GM19324 (cell line): Measurements from ENCODE around the gene COL24A1.

Source experiments
- ATAC-seq: cut with Tn5 transposase; IDR thresholded peaks from one replicate; pipeline ENCODE4 v1.9.1; 2021; ENCODE audit warnings: mild to moderate bottlenecking, moderate library complexity; ENCODE audit not compliant: unreplicated experiment, low FRiP score

Gene COL24A1

GRCh38 chr1:86156566-86157455 lies at the start of gene COL24A1:
Gene COL24A1 (minus strand): TSS chr1:86156772. CDS start chr1:86156396, 376 bp downstream.
- no peak for ATAC-seq

DNA sequence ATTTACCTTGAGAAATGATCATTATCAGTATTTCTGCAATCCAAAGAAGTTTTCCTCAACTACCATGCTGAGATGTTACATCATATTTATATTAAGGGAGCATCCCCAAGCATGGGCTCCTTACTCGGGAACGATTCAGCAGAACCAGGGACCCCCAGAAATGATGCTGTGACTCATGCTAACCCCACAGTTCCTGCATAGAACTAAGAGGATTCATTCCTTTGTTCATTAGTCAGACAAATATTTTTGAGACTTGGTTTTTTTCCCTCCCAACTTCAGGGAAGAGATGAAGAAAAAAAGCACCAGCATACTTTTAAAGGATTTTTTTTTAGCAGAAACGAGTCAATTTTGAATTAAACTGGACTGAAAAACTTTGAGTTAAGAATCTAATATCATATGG lies 49.2 kb upstream of the COL24A1 start:
- ATAC-seq = no peak

- ATAC-seq = no peak
Observed at GRCh38 chr1:86202552-86203340, 46.2 kb upstream of the COL24A1 start.

- no peak for ATAC-seq
Observed at GRCh38 chr1:86201311-86201710, 44.7 kb upstream of the COL24A1 start.

GRCh38 chr1:86200901-86201300 lies 44.3 kb upstream of the COL24A1 start:
- ATAC-seq = no peak

GRCh38 chr1:86197206-86197855 lies 40.8 kb upstream of the COL24A1 start:
- ATAC-seq = no peak

- no peak for ATAC-seq
Observed at GRCh38 chr1:86195281-86195680, 38.7 kb upstream of the COL24A1 start.

DNA sequence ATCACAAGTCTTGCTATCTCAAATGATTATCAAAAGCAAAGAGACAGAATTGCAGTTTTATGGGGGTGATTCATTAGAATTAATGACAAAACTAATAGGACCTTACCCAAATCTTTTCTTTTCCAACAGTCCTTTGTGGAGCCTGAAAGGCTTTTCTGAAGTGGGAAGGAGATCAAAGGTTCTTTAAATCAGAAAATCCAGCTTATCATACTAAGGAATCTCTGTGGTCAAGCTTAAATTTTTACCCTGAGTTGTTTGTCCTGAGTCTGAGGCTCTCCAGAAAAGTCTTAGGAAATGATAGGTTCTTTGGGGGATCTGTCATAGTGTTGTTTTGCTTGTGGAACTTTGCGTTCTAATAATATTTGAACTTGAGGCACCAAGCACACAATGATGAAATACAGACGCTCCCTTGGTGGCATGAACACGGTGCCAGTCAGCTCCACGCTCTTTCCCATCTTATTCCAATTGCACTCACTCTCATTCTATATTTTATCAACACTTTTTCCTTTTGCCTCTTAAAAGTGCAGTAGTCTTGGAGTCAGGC lies 38.0 kb upstream of the COL24A1 start:
- ATAC-seq = no peak

DNA sequence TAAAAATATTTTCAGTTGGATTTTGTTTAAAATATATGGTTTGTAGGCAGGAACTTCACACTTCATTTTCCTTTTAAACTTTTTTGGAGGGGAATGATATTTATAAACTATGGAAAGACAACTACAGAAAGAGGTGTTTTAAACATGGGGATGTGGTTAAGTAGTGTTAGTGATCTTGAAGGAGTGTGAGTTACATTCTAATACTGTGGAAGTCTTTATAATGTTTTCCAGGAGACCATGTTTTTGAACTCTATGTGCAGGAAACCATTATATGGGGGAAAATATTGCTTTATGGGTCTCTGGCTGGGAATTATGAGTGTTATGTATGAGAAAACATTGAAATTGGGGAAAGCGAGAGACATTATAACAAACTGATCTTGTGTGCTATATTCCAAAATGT lies 35.8 kb upstream of the COL24A1 start:
- no peak for ATAC-seq

GRCh38 chr1:86191958-86192357 lies 35.4 kb upstream of the COL24A1 start:
- ATAC-seq = no peak

- no peak for ATAC-seq
Observed at GRCh38 chr1:86190873-86191272, 34.3 kb upstream of the COL24A1 start.

GRCh38 chr1:86184426-86184825 lies 27.9 kb upstream of the COL24A1 start:
- ATAC-seq = no peak

DNA sequence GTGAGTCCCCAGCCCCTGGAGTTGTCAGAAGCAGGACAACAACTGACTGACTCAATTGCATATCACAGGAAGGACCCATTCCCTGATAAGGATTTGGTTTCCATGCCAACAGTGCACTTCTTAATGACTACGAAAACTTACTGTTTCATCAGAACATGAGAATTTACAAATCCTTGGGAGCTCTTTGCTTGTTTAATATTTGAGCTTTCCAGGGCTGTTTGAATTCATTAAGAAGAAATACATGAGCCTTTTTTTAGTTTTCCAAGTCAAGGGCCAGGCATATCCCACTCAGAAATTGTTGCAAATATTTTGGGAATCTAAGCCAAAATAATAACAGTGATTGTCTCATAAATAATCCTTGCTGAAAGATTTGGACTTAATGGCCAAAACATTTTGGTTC lies 27.2 kb upstream of the COL24A1 start:
- ATAC-seq = no peak

- ATAC-seq = no peak
Observed at GRCh38 chr1:86176226-86176625, 19.7 kb upstream of the COL24A1 start.

DNA sequence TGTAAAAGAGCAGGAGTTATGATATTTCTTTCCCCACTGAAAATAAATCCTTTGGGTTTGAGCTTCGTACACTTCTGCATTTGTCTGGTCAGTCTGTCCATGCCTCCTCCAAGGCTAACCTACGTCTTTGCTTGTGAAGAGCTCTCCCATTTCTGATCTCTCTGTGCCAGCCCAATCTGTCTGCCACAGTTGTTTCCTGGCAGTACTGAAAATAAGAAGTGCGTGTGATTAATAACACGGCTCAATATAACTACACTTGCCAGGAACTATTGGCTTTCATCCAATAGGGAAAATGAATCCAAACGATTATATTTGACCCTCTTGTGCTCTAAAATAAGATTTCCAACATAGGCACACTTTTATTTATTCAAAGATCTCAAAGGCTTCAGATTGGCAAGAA lies 19.2 kb upstream of the COL24A1 start:
- no peak for ATAC-seq

- ATAC-seq = no peak
Observed at GRCh38 chr1:86169625-86170024, 13.1 kb upstream of the COL24A1 start.

- ATAC-seq = no peak
Observed at GRCh38 chr1:86159800-86160199, 3.2 kb upstream of the COL24A1 start.

DNA sequence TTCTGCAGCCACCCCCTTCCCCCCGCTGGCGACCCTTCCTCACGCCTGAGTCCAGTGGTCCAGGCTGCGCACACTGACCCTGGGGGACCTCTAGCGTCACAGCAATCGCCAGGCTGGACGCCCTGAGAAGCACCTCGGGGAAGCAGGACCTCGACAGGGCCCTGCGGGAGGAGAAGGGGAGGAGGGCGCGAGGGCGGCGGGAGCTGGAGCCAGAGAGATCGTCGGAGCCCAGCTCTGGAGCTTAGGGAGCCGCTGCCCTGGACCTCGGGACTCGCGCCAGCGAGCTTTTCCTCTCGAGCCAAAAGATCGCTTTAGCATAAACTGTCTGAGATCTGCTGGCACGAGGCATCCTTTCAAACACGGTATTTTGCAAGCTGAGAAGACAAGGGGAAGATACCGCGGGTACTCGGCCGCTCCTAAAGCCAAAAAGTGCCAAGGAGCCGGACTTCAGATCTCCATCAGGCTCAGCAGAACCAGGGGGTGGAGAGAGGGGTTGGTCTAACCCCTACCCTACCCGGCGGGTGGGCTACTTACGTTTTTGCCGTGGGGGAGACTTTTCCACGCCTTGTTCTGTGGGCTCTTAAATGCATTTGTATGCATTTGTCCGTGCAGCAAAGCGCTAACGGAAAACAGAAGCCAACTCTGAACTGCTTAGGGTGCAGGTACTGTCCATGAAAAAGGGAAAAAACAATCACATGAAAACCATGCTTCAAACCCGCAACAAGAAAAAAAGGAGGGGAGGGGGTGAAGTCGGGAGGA lies 586 bp downstream of the COL24A1 start:
- ATAC-seq = no peak

GRCh38 chr1:86155051-86155806 lies 1.3 kb downstream of the COL24A1 start:
- no peak for ATAC-seq
